GM23338 (cell line): ENCODE results near the gene CRAMP1. TPM values are rescaled to one million over a fixed set of nuclear protein-coding genes. Genes with fewer than 3 reads are reported as not detected.

Experiments used
- ATAC-seq: fragments of 200-7000 bp; cut with Tn5 transposase; 3 replicates; pipeline ENCODE4 v1.9.1; 2020
- DNase-seq: peaks from one replicate; pipeline ENCODE4 v3.0.0-alpha.2; 2015; ENCODE audit warnings: low spot score
- H2AFZ ChIP-seq: fragments of 200-600 bp; sonication (generic); 2 replicates; pipeline ENCODE4 v1.8.0; 2016; ENCODE audit warnings: antibody characterized with exemption, mild to moderate bottlenecking, moderate library complexity
- H3F3A ChIP-seq: fragments of 200-600 bp; sonication (generic); replicated peaks from 2 replicates; pipeline ENCODE4 v1.8.0; 2017; ENCODE audit warnings: antibody characterized with exemption, mixed run types, low read depth
- H3K27ac ChIP-seq: fragments of 200-600 bp; sonication (generic); 2 replicates; pipeline ENCODE4 v1.6.1; 2016; ENCODE audit warnings: low read depth
- H3K27me3 ChIP-seq: fragments of 200-600 bp; sonication (generic); 2 replicates; pipeline ENCODE4 v1.8.0; 2016; ENCODE audit warnings: mild to moderate bottlenecking, mixed run types, moderate library complexity; ENCODE audit not compliant: insufficient read depth
- H3K36me3 ChIP-seq: fragments of 200-600 bp; sonication (generic); 2 replicates; pipeline ENCODE4 v1.8.0; 2016; ENCODE audit warnings: mild to moderate bottlenecking; ENCODE audit not compliant: insufficient read depth
- H3K4me1 ChIP-seq: fragments of 200-600 bp; sonication (generic); 2 replicates; pipeline ENCODE4 v1.8.0; 2016; ENCODE audit warnings: mild to moderate bottlenecking, moderate library complexity; ENCODE audit not compliant: insufficient read depth
- H3K4me2 ChIP-seq: fragments of 200-600 bp; sonication (generic); 2 replicates; pipeline ENCODE4 v1.7.1; 2017; ENCODE audit warnings: mixed run types
- H3K4me3 ChIP-seq: fragments of 200-600 bp; sonication (generic); 2 replicates; pipeline ENCODE4 v1.6.1; 2016; ENCODE audit warnings: mixed run types
- H3K79me2 ChIP-seq: fragments of 200-600 bp; sonication (generic); replicated peaks from 2 replicates; pipeline ENCODE4 v1.8.0; 2017; ENCODE audit warnings: mild to moderate bottlenecking; ENCODE audit not compliant: insufficient read depth
- H3K9me2 ChIP-seq: fragments of 200-600 bp; sonication (generic); 2 replicates; pipeline ENCODE4 v1.8.0; 2017; ENCODE audit not compliant: insufficient read depth
- H4K20me1 ChIP-seq: fragments of 200-600 bp; sonication (generic); replicated peaks from 2 replicates; pipeline ENCODE4 v1.8.0; 2017; ENCODE audit warnings: mild to moderate bottlenecking; ENCODE audit not compliant: insufficient read depth
- H3K27ac Mint-ChIP-seq: 2 replicates; pipeline ENCODE4 v1.8.0; 2020; ENCODE audit warnings: inconsistent platforms, mild to moderate bottlenecking, moderate library complexity, mixed read lengths
- H3K27me3 Mint-ChIP-seq: 3 replicates; pipeline ENCODE4 v1.8.0; 2022; ENCODE audit warnings: low read depth, mild to moderate bottlenecking, moderate library complexity, mixed read lengths, inconsistent platforms; ENCODE audit not compliant: insufficient read depth, poor library complexity
- H3K36me3 Mint-ChIP-seq: 3 replicates; pipeline ENCODE4 v1.8.0; 2021; ENCODE audit warnings: low read depth, mild to moderate bottlenecking, inconsistent platforms, moderate library complexity, mixed read lengths
- H3K4me1 Mint-ChIP-seq: 3 replicates; pipeline ENCODE4 v1.8.0; 2020; ENCODE audit warnings: mild to moderate bottlenecking, inconsistent platforms, mixed read lengths
- H3K4me3 Mint-ChIP-seq: 3 replicates; pipeline ENCODE4 v1.8.0; 2021; ENCODE audit warnings: moderate library complexity, mild to moderate bottlenecking, inconsistent platforms, mixed read lengths
- H3K9me3 Mint-ChIP-seq: 3 replicates; pipeline ENCODE4 v1.8.0; 2020; ENCODE audit warnings: moderate library complexity, mild to moderate bottlenecking, inconsistent platforms, mixed read lengths
- EZH2 ChIP-seq: fragments of 200-600 bp; sonication (generic); IDR thresholded peaks from one replicate; pipeline ENCODE4 v1.8.0; 2017; ENCODE audit warnings: antibody characterized with exemption, mild to moderate bottlenecking, low read depth; ENCODE audit not compliant: unreplicated experiment
- EZH2phosphoT487 ChIP-seq: fragments of 200-600 bp; sonication (generic); IDR thresholded peaks from one replicate; pipeline ENCODE4 v1.8.1; 2018; ENCODE audit warnings: antibody characterized with exemption; ENCODE audit not compliant: unreplicated experiment
- JUNB ChIP-seq: IDR thresholded peaks from one replicate; pipeline ENCODE4 v1.6.1; 2016; ENCODE audit warnings: antibody characterized with exemption; ENCODE audit not compliant: unreplicated experiment
- NANOG ChIP-seq: IDR thresholded peaks from 2 replicates; pipeline ENCODE4 v1.6.1; 2016; ENCODE audit warnings: antibody characterized with exemption, borderline replicate concordance
- POLR2AphosphoS5 ChIP-seq: IDR thresholded peaks from 2 replicates; pipeline ENCODE4 v1.6.1; 2016; ENCODE audit warnings: antibody characterized with exemption, low read depth
- STAT1 ChIP-seq: IDR thresholded peaks from one replicate; pipeline ENCODE4 v1.6.1; 2016; ENCODE audit warnings: antibody characterized with exemption; ENCODE audit not compliant: unreplicated experiment
- ZNF114 ChIP-seq: fragments of 250-450 bp; sonication (Bioruptor Pico); IDR thresholded peaks from 2 replicates; pipeline ENCODE4 v1.5.0; 2020; ENCODE audit warnings: mild to moderate bottlenecking, moderate library complexity
- ZNF331 ChIP-seq: fragments of 250-450 bp; sonication (Bioruptor Pico); IDR thresholded peaks from 2 replicates; pipeline ENCODE4 v1.5.0; 2020; ENCODE audit warnings: low read depth, mild to moderate bottlenecking, moderate library complexity
- polyA plus RNA-seq: library from polyadenylated mRNA; unstranded; fragments of >200 nt; fragmentation: Nextera tagmentation; extraction: Ambion mirVana; gene quantifications from 2 replicates; pipeline ENCODE4 v1.2.1, GENCODE V29; 2016
- total RNA-seq: library from RNA; depleted of rRNA; stranded (reverse); fragments of >200 nt; shearing (Covaris generic); gene quantifications from 2 replicates; pipeline ENCODE4 v1.2.3, GENCODE V29; 2014
- TF ChIP-seq, protein P1 (sequence below): IDR thresholded peaks from one replicate; pipeline ENCODE4 v1.6.1; 2018; ENCODE audit warnings: antibody characterized with exemption; ENCODE audit not compliant: unreplicated experiment
- TF ChIP-seq, protein P2 (sequence below), 2 experiments: fragments of 200-600 bp in 1 of 2; sonication (generic) in 1 of 2; conservative IDR thresholded peaks; 2 replicates each; pipeline versions ENCODE4 v1.5.1 to v1.6.1; 2016 to 2017; ENCODE audit warnings: antibody characterized with exemption in 2 of 2, low read depth in 2 of 2, mild to moderate bottlenecking in 2 of 2, moderate library complexity in 1 of 2
- TF ChIP-seq, protein P3 (sequence below): IDR thresholded peaks from 2 replicates; pipeline ENCODE4 v1.6.1; 2016; ENCODE audit warnings: antibody characterized with exemption

The CRAMP1 gene
- total and polyA plus RNA-seq, 2 experiments from 2014 or later, result 3.4 to 16.7 TPM

DNA sequence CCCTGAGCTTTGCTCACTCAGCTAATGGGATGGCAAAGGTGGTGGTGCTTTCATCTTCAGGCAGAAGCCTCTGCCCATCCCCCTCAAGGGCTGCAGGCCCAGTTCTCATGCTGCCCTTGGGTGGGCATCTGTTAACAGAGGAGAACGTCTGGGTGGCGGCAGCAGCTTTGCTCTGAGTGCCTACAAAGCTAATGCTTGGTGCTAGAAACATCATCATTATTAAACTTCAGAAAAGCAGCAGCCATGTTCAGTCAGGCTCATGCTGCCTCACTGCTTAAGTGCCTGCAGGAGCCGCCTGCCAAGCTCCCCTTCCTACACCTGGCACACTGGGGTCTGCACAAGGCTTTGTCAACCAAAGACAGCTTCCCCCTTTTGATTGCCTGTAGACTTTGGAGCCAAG, 88.1 kb downstream of the CRAMP1 start (continued):
- TF ChIP-seq, protein P1, sequence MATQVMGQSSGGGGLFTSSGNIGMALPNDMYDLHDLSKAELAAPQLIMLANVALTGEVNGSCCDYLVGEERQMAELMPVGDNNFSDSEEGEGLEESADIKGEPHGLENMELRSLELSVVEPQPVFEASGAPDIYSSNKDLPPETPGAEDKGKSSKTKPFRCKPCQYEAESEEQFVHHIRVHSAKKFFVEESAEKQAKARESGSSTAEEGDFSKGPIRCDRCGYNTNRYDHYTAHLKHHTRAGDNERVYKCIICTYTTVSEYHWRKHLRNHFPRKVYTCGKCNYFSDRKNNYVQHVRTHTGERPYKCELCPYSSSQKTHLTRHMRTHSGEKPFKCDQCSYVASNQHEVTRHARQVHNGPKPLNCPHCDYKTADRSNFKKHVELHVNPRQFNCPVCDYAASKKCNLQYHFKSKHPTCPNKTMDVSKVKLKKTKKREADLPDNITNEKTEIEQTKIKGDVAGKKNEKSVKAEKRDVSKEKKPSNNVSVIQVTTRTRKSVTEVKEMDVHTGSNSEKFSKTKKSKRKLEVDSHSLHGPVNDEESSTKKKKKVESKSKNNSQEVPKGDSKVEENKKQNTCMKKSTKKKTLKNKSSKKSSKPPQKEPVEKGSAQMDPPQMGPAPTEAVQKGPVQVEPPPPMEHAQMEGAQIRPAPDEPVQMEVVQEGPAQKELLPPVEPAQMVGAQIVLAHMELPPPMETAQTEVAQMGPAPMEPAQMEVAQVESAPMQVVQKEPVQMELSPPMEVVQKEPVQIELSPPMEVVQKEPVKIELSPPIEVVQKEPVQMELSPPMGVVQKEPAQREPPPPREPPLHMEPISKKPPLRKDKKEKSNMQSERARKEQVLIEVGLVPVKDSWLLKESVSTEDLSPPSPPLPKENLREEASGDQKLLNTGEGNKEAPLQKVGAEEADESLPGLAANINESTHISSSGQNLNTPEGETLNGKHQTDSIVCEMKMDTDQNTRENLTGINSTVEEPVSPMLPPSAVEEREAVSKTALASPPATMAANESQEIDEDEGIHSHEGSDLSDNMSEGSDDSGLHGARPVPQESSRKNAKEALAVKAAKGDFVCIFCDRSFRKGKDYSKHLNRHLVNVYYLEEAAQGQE, result no peak
- TF ChIP-seq, protein P2, sequence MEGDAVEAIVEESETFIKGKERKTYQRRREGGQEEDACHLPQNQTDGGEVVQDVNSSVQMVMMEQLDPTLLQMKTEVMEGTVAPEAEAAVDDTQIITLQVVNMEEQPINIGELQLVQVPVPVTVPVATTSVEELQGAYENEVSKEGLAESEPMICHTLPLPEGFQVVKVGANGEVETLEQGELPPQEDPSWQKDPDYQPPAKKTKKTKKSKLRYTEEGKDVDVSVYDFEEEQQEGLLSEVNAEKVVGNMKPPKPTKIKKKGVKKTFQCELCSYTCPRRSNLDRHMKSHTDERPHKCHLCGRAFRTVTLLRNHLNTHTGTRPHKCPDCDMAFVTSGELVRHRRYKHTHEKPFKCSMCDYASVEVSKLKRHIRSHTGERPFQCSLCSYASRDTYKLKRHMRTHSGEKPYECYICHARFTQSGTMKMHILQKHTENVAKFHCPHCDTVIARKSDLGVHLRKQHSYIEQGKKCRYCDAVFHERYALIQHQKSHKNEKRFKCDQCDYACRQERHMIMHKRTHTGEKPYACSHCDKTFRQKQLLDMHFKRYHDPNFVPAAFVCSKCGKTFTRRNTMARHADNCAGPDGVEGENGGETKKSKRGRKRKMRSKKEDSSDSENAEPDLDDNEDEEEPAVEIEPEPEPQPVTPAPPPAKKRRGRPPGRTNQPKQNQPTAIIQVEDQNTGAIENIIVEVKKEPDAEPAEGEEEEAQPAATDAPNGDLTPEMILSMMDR (conservative IDR thresholded peaks at IDR 0.05; ENCODE audit: low read depth in 2 of 2), result no peak

GRCh38 chr16:1701216-1701878, 89.2 kb downstream of the CRAMP1 start:
- TF ChIP-seq, protein P2 (conservative IDR thresholded peaks at IDR 0.05; ENCODE audit: low read depth in 2 of 2), result no peak
- TF ChIP-seq EZH2phosphoT487 (no peak), NANOG (no peak), EZH2 (no peak), POLR2AphosphoS5 (no peak), JUNB (no peak), ZNF331 (CRISPR knock-in tag) (no peak), STAT1 (no peak), ZNF114 (CRISPR knock-in tag) (no peak)
- TF ChIP-seq, protein P3, sequence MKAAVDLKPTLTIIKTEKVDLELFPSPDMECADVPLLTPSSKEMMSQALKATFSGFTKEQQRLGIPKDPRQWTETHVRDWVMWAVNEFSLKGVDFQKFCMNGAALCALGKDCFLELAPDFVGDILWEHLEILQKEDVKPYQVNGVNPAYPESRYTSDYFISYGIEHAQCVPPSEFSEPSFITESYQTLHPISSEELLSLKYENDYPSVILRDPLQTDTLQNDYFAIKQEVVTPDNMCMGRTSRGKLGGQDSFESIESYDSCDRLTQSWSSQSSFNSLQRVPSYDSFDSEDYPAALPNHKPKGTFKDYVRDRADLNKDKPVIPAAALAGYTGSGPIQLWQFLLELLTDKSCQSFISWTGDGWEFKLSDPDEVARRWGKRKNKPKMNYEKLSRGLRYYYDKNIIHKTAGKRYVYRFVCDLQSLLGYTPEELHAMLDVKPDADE, result no peak
- TF ChIP-seq, protein P1, result no peak
- H3K4me1 Mint-ChIP-seq, result peaks cover 9% of the 10 kb centered on the region
- peaks cover 8% of the 10 kb centered on the region for H3K79me2 ChIP-seq
- peaks cover 7% of the 10 kb centered on the region for H3K4me1 ChIP-seq
- no peaks in the 10 kb centered on the region for H3K9me2 ChIP-seq
- peaks cover 49% of the 10 kb centered on the region for H4K20me1 ChIP-seq
- no peak overlapping the region for H3K4me3 Mint-ChIP-seq
- no peaks in the 10 kb centered on the region for H3K27me3 ChIP-seq
- no peak overlapping the region for H3K4me3 ChIP-seq
- H3K4me2 ChIP-seq, result no peak overlapping the region
- H3K27me3 Mint-ChIP-seq, result peaks cover 14% of the 10 kb centered on the region
- H3K27ac Mint-ChIP-seq, result peak overlapping the region; percentile 36; the same call in 1 of the 2 replicates
- peaks cover 32% of the 10 kb centered on the region for H3K36me3 ChIP-seq
- H3F3A ChIP-seq, result peaks cover 26% of the 10 kb centered on the region
- H2AFZ ChIP-seq, result no peak overlapping the region
- no peak overlapping the region for H3K27ac ChIP-seq
- no peaks in the 10 kb centered on the region for H3K9me3 Mint-ChIP-seq
- ATAC-seq, result no peak
- no peak for DNase-seq
- H3K36me3 Mint-ChIP-seq, result peaks cover 71% of the 10 kb centered on the region
